ENCODE measurements around the gene PAN3. TPM values are rescaled to one million over a fixed set of nuclear protein-coding genes. Genes with fewer than 3 reads are reported as not detected.

The PAN3 gene
- total RNA-seq, 1 experiment from 2014 or later, result 32.9 TPM

- ChIA-PET CTCF (no interaction called here), POLR2A (interaction anchor here (0.5 kb wide), 1 partner anchor 132 kb away, joined by 3 read pairs; no protein-coding TSS in a partner anchor)
- Mint-ChIP-seq H3K36me3 (ENCODE audit: insufficient read depth, unreplicated experiment) (peaks cover 6% of the 10 kb centered on the region), H3K9me3 (ENCODE audit: unreplicated experiment) (no peaks in the 10 kb centered on the region), H3K4me1 (ENCODE audit: insufficient read depth, unreplicated experiment) (no peaks in the 10 kb centered on the region), H3K4me3 (ENCODE audit: unreplicated experiment) (no peak overlapping the region), H3K27ac (ENCODE audit: low read depth, unreplicated experiment) (no peak overlapping the region), H3K27me3 (ENCODE audit: insufficient read depth, unreplicated experiment) (peaks cover 59% of the 10 kb centered on the region)
- intact Hi-C loops (cut with micrococcal nuclease), result no loop called here
- no TSS peak for BruUV-seq (replicated peaks)
- TF ChIP-seq, protein P1, sequence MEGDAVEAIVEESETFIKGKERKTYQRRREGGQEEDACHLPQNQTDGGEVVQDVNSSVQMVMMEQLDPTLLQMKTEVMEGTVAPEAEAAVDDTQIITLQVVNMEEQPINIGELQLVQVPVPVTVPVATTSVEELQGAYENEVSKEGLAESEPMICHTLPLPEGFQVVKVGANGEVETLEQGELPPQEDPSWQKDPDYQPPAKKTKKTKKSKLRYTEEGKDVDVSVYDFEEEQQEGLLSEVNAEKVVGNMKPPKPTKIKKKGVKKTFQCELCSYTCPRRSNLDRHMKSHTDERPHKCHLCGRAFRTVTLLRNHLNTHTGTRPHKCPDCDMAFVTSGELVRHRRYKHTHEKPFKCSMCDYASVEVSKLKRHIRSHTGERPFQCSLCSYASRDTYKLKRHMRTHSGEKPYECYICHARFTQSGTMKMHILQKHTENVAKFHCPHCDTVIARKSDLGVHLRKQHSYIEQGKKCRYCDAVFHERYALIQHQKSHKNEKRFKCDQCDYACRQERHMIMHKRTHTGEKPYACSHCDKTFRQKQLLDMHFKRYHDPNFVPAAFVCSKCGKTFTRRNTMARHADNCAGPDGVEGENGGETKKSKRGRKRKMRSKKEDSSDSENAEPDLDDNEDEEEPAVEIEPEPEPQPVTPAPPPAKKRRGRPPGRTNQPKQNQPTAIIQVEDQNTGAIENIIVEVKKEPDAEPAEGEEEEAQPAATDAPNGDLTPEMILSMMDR (IDR thresholded peaks at IDR 0.05; ENCODE audit: unreplicated experiment), result no peak
- no peak for DNase-seq (ENCODE audit: unreplicated experiment)
These were observed 44.5 kb upstream of the PAN3 start for GRCh38 chr13:28093881-28094280.

DNA sequence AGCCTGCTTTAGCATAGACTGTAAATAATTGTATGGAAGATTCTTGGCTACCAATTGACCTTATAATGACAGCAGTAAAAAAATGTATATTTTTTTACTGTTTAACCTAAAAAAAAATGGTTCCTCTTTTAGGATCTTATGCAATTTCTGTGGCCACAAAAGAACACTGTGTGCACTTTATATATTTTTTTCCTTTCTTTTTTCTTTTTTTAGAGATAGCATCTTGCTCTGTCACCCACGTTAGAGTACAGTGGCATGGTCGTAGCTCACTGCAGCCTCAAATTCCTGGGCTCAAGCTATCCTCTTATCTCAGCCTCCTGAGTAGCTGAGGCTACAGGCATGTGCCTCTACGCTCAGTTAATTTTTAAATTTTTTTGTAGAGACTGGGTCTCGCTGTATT is 44.0 kb upstream of the PAN3 start:
- Mint-ChIP-seq H3K27ac (ENCODE audit: low read depth, unreplicated experiment) (no peak overlapping the region), H3K27me3 (ENCODE audit: insufficient read depth, unreplicated experiment) (peaks cover 64% of the 10 kb centered on the region), H3K4me1 (ENCODE audit: insufficient read depth, unreplicated experiment) (no peaks in the 10 kb centered on the region), H3K9me3 (ENCODE audit: unreplicated experiment) (no peaks in the 10 kb centered on the region), H3K4me3 (ENCODE audit: unreplicated experiment) (no peak overlapping the region), H3K36me3 (ENCODE audit: insufficient read depth, unreplicated experiment) (peaks cover 6% of the 10 kb centered on the region)
- TF ChIP-seq, protein P1 (IDR thresholded peaks at IDR 0.05; ENCODE audit: unreplicated experiment), result no peak
- BruUV-seq (replicated peaks), result no TSS peak
- POLR2A ChIA-PET, result no interaction called here
- no peak for DNase-seq (ENCODE audit: unreplicated experiment)
- CTCF ChIA-PET, result interaction anchor here (0.6 kb wide), 1 partner anchor 20 kb away, joined by 3 read pairs; no protein-coding TSS in a partner anchor
- intact Hi-C loops (cut with micrococcal nuclease), result no loop called here

DNA sequence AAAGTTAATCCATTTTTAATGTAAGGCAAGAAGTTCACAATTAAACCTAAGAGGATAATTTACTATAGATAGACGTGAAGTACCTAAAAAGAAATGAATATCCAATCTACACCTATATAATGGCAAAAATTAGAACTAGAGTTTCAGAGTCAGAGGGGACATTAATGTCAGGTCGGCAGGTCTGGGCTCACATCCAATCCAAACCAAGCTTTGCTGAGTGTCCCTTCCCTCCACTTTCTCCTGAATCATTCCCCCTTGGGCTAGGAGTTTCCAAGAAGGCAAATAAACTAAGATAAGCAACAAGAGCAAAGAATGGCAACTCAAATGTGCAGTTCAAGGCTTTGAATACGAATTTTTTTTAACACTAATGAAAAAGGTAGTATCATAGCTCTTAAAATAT is 40.8 kb upstream of the PAN3 start:
- CTCF ChIA-PET, result interaction anchor here (0.6 to 0.7 kb wide), 2 partner anchors 74 to 103 kb away, joined by 3 read pairs; no protein-coding TSS in a partner anchor
- Mint-ChIP-seq H3K4me3 (ENCODE audit: unreplicated experiment) (no peak overlapping the region), H3K27me3 (ENCODE audit: insufficient read depth, unreplicated experiment) (peaks cover 94% of the 10 kb centered on the region), H3K27ac (ENCODE audit: low read depth, unreplicated experiment) (no peak overlapping the region), H3K4me1 (ENCODE audit: insufficient read depth, unreplicated experiment) (no peaks in the 10 kb centered on the region), H3K36me3 (ENCODE audit: insufficient read depth, unreplicated experiment) (no peaks in the 10 kb centered on the region), H3K9me3 (ENCODE audit: unreplicated experiment) (no peaks in the 10 kb centered on the region)
- peak; percentile 4 for DNase-seq (ENCODE audit: unreplicated experiment)
- TF ChIP-seq, protein P1 (IDR thresholded peaks at IDR 0.05; ENCODE audit: unreplicated experiment), result no peak
- BruUV-seq (replicated peaks), result no TSS peak
- POLR2A ChIA-PET, result no interaction called here
- intact Hi-C loops (cut with micrococcal nuclease), result no loop called here

- DNase-seq (ENCODE audit: unreplicated experiment), result no peak
- POLR2A ChIA-PET, result interaction anchor here (0.6 to 1.1 kb wide), 2 partner anchors 16 to 40 kb away, joined by 3 read pairs; no protein-coding TSS in a partner anchor
- Mint-ChIP-seq H3K36me3 (ENCODE audit: insufficient read depth, unreplicated experiment) (no peaks in the 10 kb centered on the region), H3K27ac (ENCODE audit: low read depth, unreplicated experiment) (no peak overlapping the region), H3K4me3 (ENCODE audit: unreplicated experiment) (peak overlapping the region; percentile 44), H3K4me1 (ENCODE audit: insufficient read depth, unreplicated experiment) (no peaks in the 10 kb centered on the region), H3K27me3 (ENCODE audit: insufficient read depth, unreplicated experiment) (peaks cover 80% of the 10 kb centered on the region), H3K9me3 (ENCODE audit: unreplicated experiment) (no peaks in the 10 kb centered on the region)
- CTCF ChIA-PET, result no interaction called here
- TF ChIP-seq, protein P1 (IDR thresholded peaks at IDR 0.05; ENCODE audit: unreplicated experiment), result no peak
- no TSS peak for BruUV-seq (replicated peaks)
- intact Hi-C loops (cut with micrococcal nuclease), result no loop called here
These were observed 38.8 kb upstream of the PAN3 start for GRCh38 chr13:28099396-28100149.

All from MCF 10A (cell line).